Mesendoderm (in vitro differentiated cells): Measurements from ENCODE around the gene MTHFD1L.
"Not testable (repeated sequence)": the region's sequence is repeated elsewhere in the genome, so short reads cannot be mapped to it uniquely, and the experiment has no call there.

ENCODE experiments used
- DNase-seq: peaks from one replicate; pipeline ENCODE4 v3.0.0; 2013
- H2AK5ac ChIP-seq: 2 replicates; pipeline ENCODE4 v1.6.1; 2013; ENCODE audit warnings: low read length, inconsistent platforms
- H2BK120ac ChIP-seq: 2 replicates; pipeline ENCODE4 v1.6.1; 2013; ENCODE audit warnings: low read depth, mild to moderate bottlenecking, low read length, moderate library complexity, mixed read lengths
- H2BK15ac ChIP-seq: replicated peaks from 2 replicates; pipeline ENCODE4 v1.6.1; 2013; ENCODE audit warnings: low read depth, mild to moderate bottlenecking, moderate library complexity
- H2BK5ac ChIP-seq: 2 replicates; pipeline ENCODE4 v1.6.1; 2013; ENCODE audit warnings: low read length, inconsistent platforms
- H3K18ac ChIP-seq: 2 replicates; pipeline ENCODE4 v1.6.1; 2013; ENCODE audit warnings: mild to moderate bottlenecking, low read length, mixed read lengths
- H3K23ac ChIP-seq: one replicate; pipeline ENCODE4 v1.6.1; 2013; ENCODE audit warnings: low read length
- H3K27ac ChIP-seq: 2 replicates; pipeline ENCODE4 v1.5.1; 2013; ENCODE audit warnings: low read depth, mild to moderate bottlenecking, inconsistent platforms, low read length, moderate library complexity
- H3K27me3 ChIP-seq: 2 replicates; pipeline ENCODE4 v1.6.1; 2013; ENCODE audit warnings: low read length, control low read depth, mild to moderate bottlenecking, inconsistent platforms; ENCODE audit not compliant: insufficient read depth, poor library complexity
- H3K36me3 ChIP-seq: 2 replicates; pipeline ENCODE4 v1.6.1; 2013; ENCODE audit warnings: low read length, inconsistent platforms; ENCODE audit not compliant: control insufficient read depth, insufficient read depth
- H3K4ac ChIP-seq: one replicate; pipeline ENCODE4 v1.6.1; 2013; ENCODE audit warnings: low read depth, mild to moderate bottlenecking, low read length, moderate library complexity
- H3K4me1 ChIP-seq: 2 replicates; pipeline ENCODE4 v1.6.1; 2013; ENCODE audit warnings: low read depth, low read length, inconsistent platforms; ENCODE audit not compliant: control insufficient read depth
- H3K4me2 ChIP-seq: 2 replicates; pipeline ENCODE4 v1.6.1; 2013; ENCODE audit warnings: low read length
- H3K4me3 ChIP-seq: 2 replicates; pipeline ENCODE4 v1.5.1; 2013; ENCODE audit warnings: mild to moderate bottlenecking, low read length
- H3K56ac ChIP-seq: one replicate; pipeline ENCODE4 v1.6.1; 2013; ENCODE audit warnings: low read length
- H3K79me1 ChIP-seq: 2 replicates; pipeline ENCODE4 v1.6.1; 2013; ENCODE audit warnings: low read length, inconsistent platforms
- H3K79me2 ChIP-seq: 2 replicates; pipeline ENCODE4 v1.6.1; 2013; ENCODE audit warnings: mild to moderate bottlenecking, low read length; ENCODE audit not compliant: control insufficient read depth, insufficient read depth
- H3K9ac ChIP-seq: 2 replicates; pipeline ENCODE4 v1.6.1; 2013; ENCODE audit warnings: low read length, inconsistent platforms
- H4K5ac ChIP-seq: one replicate; pipeline ENCODE4 v1.6.1; 2013; ENCODE audit warnings: low read length
- H4K8ac ChIP-seq: one replicate; pipeline ENCODE4 v1.6.1; 2013; ENCODE audit warnings: low read depth, mild to moderate bottlenecking, control low read depth, low read length, moderate library complexity
- WGBS: extraction: QIAGEN DNeasy Blood & Tissue Kit; methylation state at CpG from one replicate; pipeline ENCODE4 v1.1.7; 2013; ENCODE audit warnings: low lambda C conversion rate, missing lambda C conversion rate; ENCODE audit not compliant: insufficient coverage; ENCODE audit errors: extremely low coverage; 5-methylcytosine and 5-hydroxymethylcytosine counted together

Gene MTHFD1L

DNA sequence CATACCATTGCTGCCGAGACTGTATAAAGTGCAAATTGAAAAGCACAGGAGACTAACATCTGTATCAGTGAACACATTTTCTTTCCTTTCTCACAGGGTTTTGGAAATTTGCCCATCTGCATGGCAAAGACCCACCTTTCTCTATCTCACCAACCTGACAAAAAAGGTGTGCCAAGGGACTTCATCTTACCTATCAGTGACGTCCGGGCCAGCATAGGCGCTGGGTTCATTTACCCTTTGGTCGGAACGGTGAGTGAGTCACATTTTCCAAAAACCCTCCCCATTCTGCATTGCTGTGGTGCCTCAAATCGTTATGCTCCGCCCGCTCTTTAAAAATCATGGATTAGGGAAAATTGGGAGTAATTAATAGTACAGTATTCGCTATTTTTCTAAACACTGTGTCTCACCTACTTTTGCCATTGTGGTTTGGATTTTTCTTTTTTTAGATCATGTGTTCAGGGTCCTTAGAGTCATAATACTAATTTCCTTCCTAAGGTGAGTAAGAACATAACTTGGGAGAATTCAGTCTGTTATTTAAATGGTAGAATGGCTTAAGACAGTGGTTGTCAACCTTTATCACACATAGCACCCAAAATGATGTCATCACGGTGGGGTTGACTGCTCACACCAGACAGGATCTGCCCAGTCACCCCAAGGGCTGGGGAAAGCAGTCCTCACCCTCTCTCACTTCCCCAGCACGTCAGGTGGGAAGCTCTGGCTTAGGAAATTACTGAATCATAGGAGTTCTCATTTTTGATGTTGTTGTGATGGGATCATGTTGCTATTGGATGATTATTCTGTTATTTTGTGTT is 171.6 kb downstream of the MTHFD1L start:
- DNase-seq = no peak
- Histone ChIP-seq H3K27me3 (no peaks in the 10 kb centered on the region), H2BK5ac (no peak overlapping the region), H3K79me2 (no peaks in the 10 kb centered on the region), H3K56ac (no peak overlapping the region), H3K36me3 (peaks cover 3% of the 10 kb centered on the region), H2BK15ac (no peak overlapping the region), H3K4me2 (no peak overlapping the region), H3K9ac (no peak overlapping the region), H3K23ac (no peak overlapping the region), H3K4me3 (no peak overlapping the region), H2AK5ac (no peak overlapping the region), H3K4ac (no peak overlapping the region), H3K18ac (no peak overlapping the region), H3K4me1 (no peaks in the 10 kb centered on the region), H4K5ac (no peak overlapping the region), H2BK120ac (no peak overlapping the region), H4K8ac (no peak overlapping the region), H3K79me1 (no peaks in the 10 kb centered on the region), H3K27ac (no peak overlapping the region)
- no CpG with 5 or more reads among the region's 12 CpGs for WGBS

DNA sequence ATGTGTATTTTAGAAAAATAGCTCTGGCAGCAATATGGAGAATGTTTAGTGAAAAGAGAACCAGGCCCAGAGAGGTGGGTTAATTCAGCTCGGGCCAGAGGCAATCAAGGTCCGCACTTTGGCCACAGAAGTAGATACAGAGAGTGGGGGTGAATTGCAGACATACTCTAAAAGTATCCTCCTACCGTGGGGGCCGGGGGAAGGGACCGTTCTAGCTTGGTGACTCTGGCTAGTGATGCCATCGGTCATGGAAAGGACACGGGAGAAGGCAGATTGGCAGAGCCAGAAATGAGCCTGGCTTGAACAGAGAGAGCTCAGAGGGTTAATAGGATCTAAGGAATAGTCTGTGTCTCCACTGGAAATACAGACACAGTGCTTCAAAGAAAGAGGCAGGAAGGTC is 173.1 kb downstream of the MTHFD1L start:
- Histone ChIP-seq H2AK5ac (no peak overlapping the region), H3K4ac (no peak overlapping the region), H2BK5ac (no peak overlapping the region), H3K79me2 (no peaks in the 10 kb centered on the region), H3K18ac (no peak overlapping the region), H3K36me3 (peaks cover 3% of the 10 kb centered on the region), H3K27ac (no peak overlapping the region), H4K5ac (no peak overlapping the region), H3K79me1 (no peaks in the 10 kb centered on the region), H2BK120ac (no peak overlapping the region), H3K4me2 (no peak overlapping the region), H3K4me3 (no peak overlapping the region), H3K4me1 (no peaks in the 10 kb centered on the region), H3K9ac (no peak overlapping the region), H3K27me3 (no peaks in the 10 kb centered on the region), H3K56ac (no peak overlapping the region), H3K23ac (no peak overlapping the region), H2BK15ac (no peak overlapping the region), H4K8ac (no peak overlapping the region)
- no CpG with 5 or more reads among the region's 7 CpGs for WGBS
- DNase-seq = no peak

DNA sequence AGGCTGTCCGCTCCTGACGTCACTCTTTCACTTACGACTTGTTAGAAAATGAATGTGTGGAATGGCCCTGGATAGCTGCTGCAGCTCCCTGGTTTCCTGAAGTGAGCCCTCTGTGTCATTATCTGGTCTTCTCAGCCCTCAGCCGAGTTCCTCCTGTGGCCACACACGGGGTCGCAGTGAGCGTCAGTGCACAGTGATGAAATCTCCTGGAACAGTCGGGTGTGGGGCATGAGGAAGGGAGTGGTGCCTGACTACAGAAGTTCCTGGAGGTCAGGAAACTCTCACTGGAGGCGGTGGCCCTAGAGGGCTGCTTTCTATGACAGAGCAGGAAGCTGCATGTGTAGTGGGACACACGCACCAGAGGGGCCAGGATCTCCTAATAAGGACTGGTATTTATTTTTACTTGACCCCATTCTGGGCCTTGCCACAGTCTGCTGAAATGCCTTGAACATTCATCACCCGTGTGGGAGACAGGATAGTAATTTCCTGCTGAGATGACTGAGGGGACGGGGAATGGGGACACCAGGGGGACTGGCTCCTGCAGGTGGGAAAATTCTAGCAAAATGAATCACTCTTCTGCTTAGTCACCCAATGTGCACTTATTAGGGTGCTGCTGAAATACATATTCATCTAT is 175.5 kb downstream of the MTHFD1L start:
- not testable (repeated sequence) for H3K4me2 ChIP-seq, H2BK5ac ChIP-seq, H2BK15ac ChIP-seq, H3K27me3 ChIP-seq, H3K79me2 ChIP-seq, H3K4me3 ChIP-seq, H3K23ac ChIP-seq, H2AK5ac ChIP-seq, H3K79me1 ChIP-seq, H3K36me3 ChIP-seq, H2BK120ac ChIP-seq, H3K4me1 ChIP-seq, H4K8ac ChIP-seq, H3K9ac ChIP-seq, H4K5ac ChIP-seq
- Histone ChIP-seq H3K27ac (peak overlapping the region; percentile 77), H3K56ac (peak overlapping the region; percentile 34), H3K18ac (peak overlapping the region; percentile 71), H3K4ac (peak overlapping the region; percentile 74)
- peak; percentile 95 for DNase-seq
- WGBS = no CpG with 5 or more reads among the region's 12 CpGs

DNA sequence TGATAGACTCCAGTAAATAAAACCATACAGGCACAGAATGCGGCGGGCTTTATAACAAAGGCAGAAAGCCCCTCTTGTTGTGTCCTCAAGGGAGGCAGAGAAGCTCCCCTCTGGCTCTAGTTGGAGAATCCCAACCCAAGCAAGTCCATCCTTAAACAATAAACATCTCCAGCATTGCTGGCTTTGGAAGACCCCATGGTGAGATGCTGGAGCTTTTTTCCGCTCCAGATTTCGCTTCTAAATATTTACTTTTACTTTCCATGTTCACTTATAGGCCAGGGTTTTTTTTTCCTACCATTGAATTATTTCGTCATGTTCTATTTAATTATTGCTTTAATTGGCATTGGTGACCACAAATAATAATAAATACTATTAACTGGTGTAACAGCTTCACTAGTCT is 176.2 kb downstream of the MTHFD1L start:
- H3K4me1 ChIP-seq = peaks cover 5% of the 10 kb centered on the region
- no peak overlapping the region for H3K4me3 ChIP-seq
- no peak overlapping the region for H3K4ac ChIP-seq
- no peak overlapping the region for H2AK5ac ChIP-seq
- no peaks in the 10 kb centered on the region for H3K27me3 ChIP-seq
- peak overlapping the region; percentile 41 for H4K8ac ChIP-seq
- H3K18ac ChIP-seq = peak overlapping the region; percentile 76
- H3K79me1 ChIP-seq = no peaks in the 10 kb centered on the region
- no peak overlapping the region for H3K9ac ChIP-seq
- no peaks in the 10 kb centered on the region for H3K79me2 ChIP-seq
- no peak overlapping the region for H3K23ac ChIP-seq
- no peak overlapping the region for H2BK15ac ChIP-seq
- no peaks in the 10 kb centered on the region for H3K36me3 ChIP-seq
- no peak overlapping the region for H4K5ac ChIP-seq
- H2BK120ac ChIP-seq = no peak overlapping the region
- no peak for DNase-seq
- no peak overlapping the region for H2BK5ac ChIP-seq
- no peak overlapping the region for H3K56ac ChIP-seq
- no CpG with 5 or more reads among the region's 5 CpGs for WGBS
- H3K4me2 ChIP-seq = no peak overlapping the region
- peak overlapping the region; percentile 64 for H3K27ac ChIP-seq

DNA sequence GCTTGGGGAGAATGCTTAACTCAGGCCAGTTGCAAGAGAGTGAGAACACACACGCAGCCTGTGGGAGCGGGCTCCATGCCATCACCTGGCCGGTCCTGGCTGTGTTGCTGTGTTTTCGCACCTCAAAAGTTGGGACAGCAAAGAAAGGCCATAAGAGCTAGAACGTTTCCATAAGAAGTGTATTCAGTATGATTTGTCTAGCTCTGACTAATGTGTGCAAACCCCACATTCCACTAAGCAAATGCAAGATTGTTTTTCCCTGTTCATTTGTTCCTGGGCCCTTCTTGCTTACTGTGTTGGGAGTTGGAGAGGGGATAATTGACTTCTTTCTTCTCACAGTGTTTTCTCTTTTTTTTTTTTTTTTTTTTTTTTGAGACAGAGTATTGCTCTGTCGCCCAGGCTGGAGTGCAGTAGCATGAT is 177.4 kb downstream of the MTHFD1L start:
- DNase-seq, H3K18ac ChIP-seq, H3K4me2 ChIP-seq, H3K56ac ChIP-seq, H3K9ac ChIP-seq, H3K36me3 ChIP-seq, H2BK120ac ChIP-seq, H4K8ac ChIP-seq, H3K4me1 ChIP-seq, H2BK5ac ChIP-seq, H3K27ac ChIP-seq, H3K79me2 ChIP-seq, H3K79me1 ChIP-seq, H2BK15ac ChIP-seq, H3K4me3 ChIP-seq, H3K23ac ChIP-seq, H2AK5ac ChIP-seq, H4K5ac ChIP-seq, H3K27me3 ChIP-seq: not testable (repeated sequence)
- no CpG with 5 or more reads among the region's 6 CpGs for WGBS
- H3K4ac ChIP-seq = peak overlapping the region; percentile 47
